Measurements from ENCODE around the gene ITPR1. TPM values are rescaled to one million over a fixed set of nuclear protein-coding genes. Genes with fewer than 3 reads are reported as not detected.
A peak's percentile ranks its signal among the peaks of the same experiment; 100 is the strongest.

ITPR1 gene
- total RNA-seq, 1 donor from 2014 or later, result 117 TPM

- no peak for DNase-seq (ENCODE audit: low spot score)
- no peak overlapping the region for H3K4me3 Mint-ChIP-seq (ENCODE audit: low read depth)
- intact Hi-C loops (cut with micrococcal nuclease), result no loop called here
- peaks cover 4% of the 10 kb centered on the region for H3K36me3 Mint-ChIP-seq (ENCODE audit: low read depth)
- no peaks in the 10 kb centered on the region for H3K27me3 Mint-ChIP-seq (ENCODE audit: low read depth)
- peaks cover 38% of the 10 kb centered on the region for H3K4me1 Mint-ChIP-seq (ENCODE audit: low read depth)
- H3K27ac Mint-ChIP-seq, result no peak overlapping the region
- H3K9me3 Mint-ChIP-seq, result peaks cover 8% of the 10 kb centered on the region
Measured at GRCh38 chr3:4882548-4882947, 389.4 kb downstream of the ITPR1 start.

GRCh38 chr3:4883011-4883410, 389.9 kb downstream of the ITPR1 start:
- H3K9me3 Mint-ChIP-seq, result peaks cover 8% of the 10 kb centered on the region
- intact Hi-C loops (cut with micrococcal nuclease), result no loop called here
- H3K36me3 Mint-ChIP-seq (ENCODE audit: low read depth), result peaks cover 4% of the 10 kb centered on the region
- peaks cover 40% of the 10 kb centered on the region for H3K4me1 Mint-ChIP-seq (ENCODE audit: low read depth)
- H3K27me3 Mint-ChIP-seq (ENCODE audit: low read depth), result no peaks in the 10 kb centered on the region
- DNase-seq (ENCODE audit: low spot score), result no peak
- H3K27ac Mint-ChIP-seq, result no peak overlapping the region
- no peak overlapping the region for H3K4me3 Mint-ChIP-seq (ENCODE audit: low read depth)

- DNase-seq (ENCODE audit: low spot score), result no peak
- no peak overlapping the region for H3K4me3 Mint-ChIP-seq (ENCODE audit: low read depth)
- no peak overlapping the region for H3K27ac Mint-ChIP-seq
- peaks cover 4% of the 10 kb centered on the region for H3K36me3 Mint-ChIP-seq (ENCODE audit: low read depth)
- H3K9me3 Mint-ChIP-seq, result peaks cover 8% of the 10 kb centered on the region
- intact Hi-C loops (cut with micrococcal nuclease), result no loop called here
- H3K4me1 Mint-ChIP-seq (ENCODE audit: low read depth), result peaks cover 49% of the 10 kb centered on the region
- H3K27me3 Mint-ChIP-seq (ENCODE audit: low read depth), result no peaks in the 10 kb centered on the region
Measured at GRCh38 chr3:4884888-4885287, 391.7 kb downstream of the ITPR1 start.

GRCh38 chr3:4885316-4885715, 392.2 kb downstream of the ITPR1 start:
- H3K4me1 Mint-ChIP-seq (ENCODE audit: low read depth), result peaks cover 50% of the 10 kb centered on the region
- no peaks in the 10 kb centered on the region for H3K27me3 Mint-ChIP-seq (ENCODE audit: low read depth)
- peaks cover 4% of the 10 kb centered on the region for H3K36me3 Mint-ChIP-seq (ENCODE audit: low read depth)
- intact Hi-C loops (cut with micrococcal nuclease), result no loop called here
- no peak for DNase-seq (ENCODE audit: low spot score)
- peak overlapping the region; percentile 30 for H3K27ac Mint-ChIP-seq
- peaks cover 8% of the 10 kb centered on the region for H3K9me3 Mint-ChIP-seq
- H3K4me3 Mint-ChIP-seq (ENCODE audit: low read depth), result no peak overlapping the region

GRCh38 chr3:4886448-4886847, 393.3 kb downstream of the ITPR1 start:
- Mint-ChIP-seq H3K27ac (no peak overlapping the region), H3K4me3 (ENCODE audit: low read depth) (no peak overlapping the region), H3K4me1 (ENCODE audit: low read depth) (peaks cover 53% of the 10 kb centered on the region), H3K9me3 (peaks cover 8% of the 10 kb centered on the region), H3K27me3 (ENCODE audit: low read depth) (no peaks in the 10 kb centered on the region), H3K36me3 (ENCODE audit: low read depth) (peaks cover 6% of the 10 kb centered on the region)
- no peak for DNase-seq (ENCODE audit: low spot score)
- intact Hi-C loops (cut with micrococcal nuclease), result no loop called here

- peaks cover 7% of the 10 kb centered on the region for H3K9me3 Mint-ChIP-seq
- H3K36me3 Mint-ChIP-seq (ENCODE audit: low read depth), result peaks cover 10% of the 10 kb centered on the region
- intact Hi-C loops (cut with micrococcal nuclease), result no loop called here
- no peak overlapping the region for H3K27ac Mint-ChIP-seq
- H3K4me1 Mint-ChIP-seq (ENCODE audit: low read depth), result peaks cover 56% of the 10 kb centered on the region
- no peak overlapping the region for H3K4me3 Mint-ChIP-seq (ENCODE audit: low read depth)
- DNase-seq (ENCODE audit: low spot score), result no peak
- no peaks in the 10 kb centered on the region for H3K27me3 Mint-ChIP-seq (ENCODE audit: low read depth)
Measured at GRCh38 chr3:4887177-4887576, 394.0 kb downstream of the ITPR1 start.

- peak overlapping the region; percentile 91 for H3K27ac Mint-ChIP-seq
- H3K27me3 Mint-ChIP-seq (ENCODE audit: low read depth), result no peaks in the 10 kb centered on the region
- intact Hi-C loops (cut with micrococcal nuclease), result loop anchor here (1.0 to 2.0 kb wide), 7 partner anchors 9 to 134 kb away; no protein-coding TSS in a partner anchor
- peak; percentile 34 for DNase-seq (ENCODE audit: low spot score)
- no peaks in the 10 kb centered on the region for H3K9me3 Mint-ChIP-seq
- H3K4me1 Mint-ChIP-seq (ENCODE audit: low read depth), result peaks cover 58% of the 10 kb centered on the region
- H3K36me3 Mint-ChIP-seq (ENCODE audit: low read depth), result peaks cover 10% of the 10 kb centered on the region
- peak overlapping the region; percentile 17 for H3K4me3 Mint-ChIP-seq (ENCODE audit: low read depth)
Measured at GRCh38 chr3:4888913-4889846, 396.0 kb downstream of the ITPR1 start.

- intact Hi-C loops (cut with micrococcal nuclease), result loop anchor here (1.0 to 2.0 kb wide), 7 partner anchors 8 to 133 kb away; no protein-coding TSS in a partner anchor
Measured at GRCh38 chr3:4889896-4890295, 396.7 kb downstream of the ITPR1 start.

GRCh38 chr3:4894891-4895530, 401.9 kb downstream of the ITPR1 start:
- Mint-ChIP-seq H3K36me3 (ENCODE audit: low read depth) (peaks cover 10% of the 10 kb centered on the region), H3K4me3 (ENCODE audit: low read depth) (no peak overlapping the region), H3K27ac (no peak overlapping the region), H3K4me1 (ENCODE audit: low read depth) (peaks cover 61% of the 10 kb centered on the region), H3K27me3 (ENCODE audit: low read depth) (no peaks in the 10 kb centered on the region), H3K9me3 (no peaks in the 10 kb centered on the region)
- DNase-seq (ENCODE audit: low spot score), result no peak
- intact Hi-C loops (cut with micrococcal nuclease), result no loop called here

More at GRCh38 chr3:4889896-4890295, 396.7 kb downstream of the ITPR1 start:
- Mint-ChIP-seq H3K36me3 (ENCODE audit: low read depth) (peaks cover 10% of the 10 kb centered on the region), H3K4me3 (ENCODE audit: low read depth) (peak overlapping the region; percentile 17), H3K27me3 (ENCODE audit: low read depth) (no peaks in the 10 kb centered on the region), H3K9me3 (no peaks in the 10 kb centered on the region), H3K4me1 (ENCODE audit: low read depth) (peaks cover 57% of the 10 kb centered on the region), H3K27ac (peak overlapping the region; percentile 91)
- no peak for DNase-seq (ENCODE audit: low spot score)

- H3K36me3 Mint-ChIP-seq (ENCODE audit: low read depth), result peaks cover 14% of the 10 kb centered on the region
- intact Hi-C loops (cut with micrococcal nuclease), result no loop called here
Measured at GRCh38 chr3:4895838-4896237, 402.7 kb downstream of the ITPR1 start.

More at GRCh38 chr3:4895838-4896237, 402.7 kb downstream of the ITPR1 start:
- no peaks in the 10 kb centered on the region for H3K9me3 Mint-ChIP-seq
- H3K4me3 Mint-ChIP-seq (ENCODE audit: low read depth), result no peak overlapping the region
- H3K27ac Mint-ChIP-seq, result no peak overlapping the region
- H3K27me3 Mint-ChIP-seq (ENCODE audit: low read depth), result no peaks in the 10 kb centered on the region
- H3K4me1 Mint-ChIP-seq (ENCODE audit: low read depth), result peaks cover 67% of the 10 kb centered on the region
- no peak for DNase-seq (ENCODE audit: low spot score)

Other genes with a start within 250 kb of the ITPR1 start
- 16.0 and 17.6 TPM in 2 replicates for gene SETMAR, start 190.0 kb upstream of the ITPR1 start, total RNA-seq
- 6.9 and 7.7 TPM in 2 replicates for gene SUMF1, start 26.1 kb upstream of the ITPR1 start, total RNA-seq